Dedifferentiated amniotic fluid mesenchymal stem cell (primary cell): Measurements from ENCODE around the gene AP1G2.

Experiments
- DNase-seq: peaks from one replicate; pipeline ENCODE4 v3.0.0-alpha.2; 2016; ENCODE audit errors: extremely low spot score

The AP1G2 gene

GRCh38 chr14:23518709-23519108, 48.9 kb downstream of the AP1G2 start:
- no peak for DNase-seq

GRCh38 chr14:23517650-23518326, 49.8 kb downstream of the AP1G2 start:
- no peak for DNase-seq

DNA sequence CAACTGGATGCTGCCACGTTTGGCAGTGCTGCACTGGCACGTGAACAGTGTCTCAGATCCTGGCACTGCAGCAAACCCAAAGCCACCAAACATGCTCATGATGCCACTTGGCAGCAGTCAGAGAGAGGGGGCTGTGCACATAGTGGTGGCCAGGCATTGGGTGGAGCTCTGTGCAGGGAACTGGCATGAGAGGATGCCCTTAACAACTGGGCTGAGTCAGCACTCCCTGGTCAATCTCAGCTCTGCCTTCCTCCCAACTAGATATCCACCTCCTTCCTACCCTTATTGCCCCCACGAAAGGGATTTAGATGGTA, 53.0 kb downstream of the AP1G2 start:
- DNase-seq = no peak

GRCh38 chr14:23513818-23514643, 53.6 kb downstream of the AP1G2 start:
- DNase-seq = no peak

DNA sequence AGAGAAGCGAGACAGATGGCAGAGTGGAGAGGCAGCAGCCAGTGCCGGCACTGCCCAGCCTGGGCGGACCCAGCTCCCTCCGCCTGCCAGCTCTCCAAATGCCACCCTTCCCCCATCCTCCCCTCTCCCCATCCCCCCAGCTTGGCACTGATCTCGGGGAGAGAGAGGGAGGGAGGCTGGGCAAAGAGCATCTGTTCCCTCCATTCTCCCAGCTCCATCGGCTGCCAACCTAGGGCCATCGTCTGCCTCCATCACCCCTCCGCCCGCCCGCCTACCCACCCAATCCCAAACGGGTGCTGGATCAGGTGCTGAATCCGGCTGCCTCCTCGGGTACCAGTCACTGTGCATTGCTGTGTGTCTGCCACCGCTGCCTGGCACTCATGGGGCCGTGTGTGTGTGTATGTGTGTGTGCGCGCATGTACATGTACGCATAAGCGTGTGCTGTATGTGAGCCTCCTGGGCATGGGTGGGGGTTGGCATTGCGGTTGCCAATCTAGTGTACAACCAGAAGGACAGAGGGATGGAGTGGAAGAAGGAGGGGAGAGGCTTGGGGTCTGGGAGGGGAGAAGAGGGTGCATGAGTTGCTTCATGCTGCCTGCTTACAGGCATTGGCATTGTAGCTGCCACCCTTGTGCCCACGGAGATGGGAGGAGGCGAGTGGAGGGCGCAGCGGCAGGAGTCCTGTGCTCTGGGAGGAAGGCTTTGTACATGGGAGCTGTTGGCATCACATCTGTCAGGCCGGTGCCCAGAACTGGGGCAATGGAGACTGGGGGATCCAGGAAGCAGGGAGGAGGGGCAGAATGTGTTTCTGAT, 54.4 kb downstream of the AP1G2 start:
- no peak for DNase-seq

GRCh38 chr14:23512156-23512555, 55.4 kb downstream of the AP1G2 start:
- DNase-seq = no peak
